Subcutaneous abdominal adipose tissue (tissue), 5 donors: Measurements from ENCODE around the gene CPA4.
"Not testable (repeated sequence)": the region's sequence is repeated elsewhere in the genome, so short reads cannot be mapped to it uniquely, and the experiment has no call there.

Experiments used
- H3K27ac ChIP-seq: one replicate; pipeline ENCODE4 v1.7.0; 2013; ENCODE audit warnings: low read depth, mild to moderate bottlenecking, inconsistent platforms, low read length, moderate library complexity
- H3K27me3 ChIP-seq, 5 donors: one replicate each; pipeline ENCODE4 v1.7.0; 2013; ENCODE audit warnings: low read length in 5 of 5, inconsistent platforms in 1 of 5; ENCODE audit not compliant: control insufficient read depth in 5 of 5, insufficient read depth in 4 of 5
- H3K36me3 ChIP-seq, 5 donors: one replicate each; pipeline ENCODE4 v1.7.0; 2013; ENCODE audit warnings: low read length in 5 of 5; ENCODE audit not compliant: control insufficient read depth in 5 of 5, insufficient read depth in 5 of 5
- H3K4me1 ChIP-seq, 5 donors: one replicate each; pipeline ENCODE4 v1.7.0; 2013; ENCODE audit warnings: low read length in 5 of 5, mild to moderate bottlenecking in 3 of 5, moderate library complexity in 1 of 5; ENCODE audit not compliant: control insufficient read depth in 5 of 5, insufficient read depth in 5 of 5
- H3K4me3 ChIP-seq, 5 donors: one replicate each; pipeline ENCODE4 v1.7.0; 2013; ENCODE audit warnings: low read length in 5 of 5, low read depth in 1 of 5
- H3K9ac ChIP-seq, 5 donors: one replicate each; pipeline ENCODE4 v1.7.0; 2013; ENCODE audit warnings: low read length in 5 of 5, mild to moderate bottlenecking in 4 of 5, moderate library complexity in 3 of 5
- H3K9me3 ChIP-seq, 5 donors: one replicate each; pipeline ENCODE4 v1.7.0; 2013; ENCODE audit warnings: low read length in 5 of 5; ENCODE audit not compliant: control insufficient read depth in 5 of 5
- donor health status: healthy.
- donor health status: healthy.
- donor health status: healthy.
- donor health status: healthy.
- donor health status: healthy.

CPA4 gene, protein sequence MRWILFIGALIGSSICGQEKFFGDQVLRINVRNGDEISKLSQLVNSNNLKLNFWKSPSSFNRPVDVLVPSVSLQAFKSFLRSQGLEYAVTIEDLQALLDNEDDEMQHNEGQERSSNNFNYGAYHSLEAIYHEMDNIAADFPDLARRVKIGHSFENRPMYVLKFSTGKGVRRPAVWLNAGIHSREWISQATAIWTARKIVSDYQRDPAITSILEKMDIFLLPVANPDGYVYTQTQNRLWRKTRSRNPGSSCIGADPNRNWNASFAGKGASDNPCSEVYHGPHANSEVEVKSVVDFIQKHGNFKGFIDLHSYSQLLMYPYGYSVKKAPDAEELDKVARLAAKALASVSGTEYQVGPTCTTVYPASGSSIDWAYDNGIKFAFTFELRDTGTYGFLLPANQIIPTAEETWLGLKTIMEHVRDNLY

DNA sequence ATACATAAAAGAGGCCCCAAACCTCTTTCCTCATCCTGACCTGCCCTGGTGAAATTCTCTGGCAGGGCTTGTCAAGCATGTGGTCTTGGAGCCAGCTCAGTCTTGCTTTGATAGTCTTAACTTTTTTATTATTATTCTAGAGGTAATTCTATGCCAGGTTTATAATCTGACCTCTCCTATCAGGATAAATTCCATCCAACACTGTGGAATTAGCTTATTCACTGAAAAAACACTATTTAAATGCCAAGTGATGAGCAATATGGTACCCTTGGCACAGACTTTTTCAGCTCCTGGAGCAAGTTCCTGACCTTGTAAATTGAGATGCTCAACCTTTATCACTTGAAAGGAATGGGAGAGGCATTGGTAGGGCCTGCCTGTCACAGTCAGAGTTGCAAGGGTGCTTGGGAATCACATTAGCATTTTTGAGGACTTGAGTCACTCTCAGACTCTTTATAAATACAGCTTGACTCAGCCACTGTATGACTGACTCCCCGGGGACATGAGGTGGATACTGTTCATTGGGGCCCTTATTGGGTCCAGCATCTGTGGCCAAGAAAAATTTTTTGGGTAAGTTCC, at the start of gene CPA4:
TSS of gene CPA4 (plus strand) at position 480 of the 576 bp plus-strand sequence. CDS start at position 500, 20 bp downstream.
- Histone ChIP-seq H3K27me3 (no peaks in the 10 kb centered on the region), H3K9me3 (no peaks in the 10 kb centered on the region), H3K27ac (peak within 1 kb of the TSS; percentile 57), H3K9ac (no peak within 1 kb of the TSS), H3K4me1 (peaks cover 0 to 15% (median 8%) of the 10 kb centered on the region in 5 donors), H3K4me3 (no peak within 1 kb of the TSS), H3K36me3 (no peaks in the 10 kb centered on the region)

DNA sequence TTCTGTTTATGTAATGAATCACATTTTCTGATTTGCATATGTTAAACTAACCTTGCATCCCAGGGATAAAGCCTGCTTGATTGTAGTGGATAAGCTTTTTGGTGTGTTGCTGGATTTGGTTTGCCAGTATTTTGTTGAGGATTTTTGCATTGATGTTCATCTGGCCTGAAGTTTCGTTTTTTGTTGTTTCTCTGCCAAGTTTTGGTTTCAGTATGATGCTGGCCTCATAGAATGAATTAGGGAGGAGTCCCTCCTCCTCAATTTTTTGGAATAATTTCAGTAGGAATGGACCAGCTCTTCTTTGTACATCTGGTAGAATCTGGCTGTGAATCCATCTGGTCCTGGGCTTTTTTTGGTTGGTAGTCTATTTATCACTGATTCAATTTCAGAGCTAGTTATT, 49.5 kb upstream of the CPA4 start:
- H3K9ac ChIP-seq, H3K4me1 ChIP-seq, H3K27ac ChIP-seq, H3K9me3 ChIP-seq, H3K36me3 ChIP-seq, H3K27me3 ChIP-seq, H3K4me3 ChIP-seq: not testable (repeated sequence)

DNA sequence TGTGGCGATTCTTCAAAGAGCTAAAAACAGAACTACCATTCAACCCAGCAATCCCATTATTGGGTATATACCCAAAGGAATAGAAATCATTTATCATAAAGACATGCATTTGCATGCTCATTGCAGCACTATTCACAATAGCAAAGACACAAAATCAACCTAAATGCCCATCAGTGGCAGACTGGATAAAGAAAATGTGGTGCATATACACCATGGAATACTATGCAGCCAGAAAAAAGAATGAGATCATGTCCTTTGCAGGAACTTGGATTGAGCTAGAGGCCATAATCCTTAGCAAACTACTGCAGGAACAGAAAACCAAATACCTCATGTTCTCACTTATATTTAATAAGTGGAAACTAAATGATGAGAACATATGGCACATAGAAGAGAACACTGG, 46.5 kb upstream of the CPA4 start:
- H3K4me1 ChIP-seq, H3K9ac ChIP-seq, H3K36me3 ChIP-seq, H3K9me3 ChIP-seq, H3K4me3 ChIP-seq, H3K27ac ChIP-seq, H3K27me3 ChIP-seq: not testable (repeated sequence)

DNA sequence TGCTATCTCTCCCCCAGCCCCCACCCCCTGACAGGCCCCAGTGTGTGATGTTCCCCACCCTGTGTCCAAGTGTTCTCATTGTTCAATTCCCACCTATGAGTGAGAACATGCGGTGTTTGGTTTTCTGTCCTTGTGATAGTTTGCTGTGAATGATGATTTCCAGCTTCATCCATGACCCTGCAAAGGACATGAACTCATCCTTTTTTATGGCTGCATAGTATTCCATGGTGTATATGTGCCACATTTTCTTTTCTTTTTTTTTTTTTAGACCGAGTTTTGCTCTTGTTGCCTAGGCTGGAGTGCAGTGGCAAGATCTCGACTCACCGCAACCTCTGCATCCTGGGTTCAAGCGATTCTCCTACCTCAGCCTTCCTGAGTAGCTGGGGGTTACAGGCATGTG, 44.1 kb upstream of the CPA4 start:
- H3K9ac ChIP-seq, H3K36me3 ChIP-seq, H3K9me3 ChIP-seq, H3K4me3 ChIP-seq, H3K27me3 ChIP-seq, H3K4me1 ChIP-seq, H3K27ac ChIP-seq: not testable (repeated sequence)

DNA sequence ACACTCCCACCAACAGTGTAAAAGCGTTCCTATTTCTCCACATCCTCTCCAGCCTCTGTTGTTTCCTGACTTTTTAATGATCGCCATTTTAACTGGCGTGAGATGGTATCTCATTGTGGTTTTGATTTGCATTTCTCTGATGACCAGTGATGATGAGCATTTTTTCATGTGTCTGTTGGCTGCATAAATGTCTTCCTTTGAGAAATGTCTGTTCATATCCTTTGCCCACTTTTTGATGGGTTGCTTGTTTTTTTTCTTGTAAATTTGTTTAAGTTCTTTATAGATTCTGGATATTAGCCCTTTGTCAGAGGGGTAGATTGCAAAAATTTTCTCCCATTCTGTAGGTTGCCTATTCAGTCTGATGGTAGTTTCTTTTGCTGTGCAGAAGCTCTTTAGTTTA, 43.3 kb upstream of the CPA4 start:
- H3K4me3 ChIP-seq, H3K36me3 ChIP-seq, H3K27ac ChIP-seq, H3K27me3 ChIP-seq, H3K4me1 ChIP-seq, H3K9ac ChIP-seq, H3K9me3 ChIP-seq: not testable (repeated sequence)

DNA sequence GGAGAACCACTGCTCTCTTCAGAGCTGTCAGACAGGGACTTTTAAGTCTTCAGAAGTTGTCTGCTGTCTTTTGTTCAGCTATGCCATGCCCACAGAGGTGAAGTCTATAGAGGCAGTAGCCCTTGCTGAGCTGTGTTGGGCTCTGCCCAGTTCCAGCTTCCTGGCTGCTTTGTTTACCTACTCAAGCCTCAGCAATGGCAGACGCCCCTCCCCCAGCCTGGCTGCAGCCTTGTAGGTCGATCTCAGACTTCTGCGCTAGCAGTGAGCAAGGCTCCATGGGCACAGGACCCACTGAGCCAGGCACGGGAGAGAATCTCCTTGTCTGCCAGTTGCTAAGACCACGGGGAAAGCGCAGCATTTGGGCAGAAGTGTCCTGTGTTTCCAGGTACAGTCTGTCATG, 38.4 kb upstream of the CPA4 start:
- Histone ChIP-seq H3K4me1 (no peaks in the 10 kb centered on the region), H3K36me3 (no peaks in the 10 kb centered on the region), H3K4me3 (no peak overlapping the region), H3K9me3 (peaks cover 3 to 26% (median 21%) of the 10 kb centered on the region in 5 donors), H3K9ac (no peak overlapping the region), H3K27me3 (no peaks in the 10 kb centered on the region), H3K27ac (no peak overlapping the region)

DNA sequence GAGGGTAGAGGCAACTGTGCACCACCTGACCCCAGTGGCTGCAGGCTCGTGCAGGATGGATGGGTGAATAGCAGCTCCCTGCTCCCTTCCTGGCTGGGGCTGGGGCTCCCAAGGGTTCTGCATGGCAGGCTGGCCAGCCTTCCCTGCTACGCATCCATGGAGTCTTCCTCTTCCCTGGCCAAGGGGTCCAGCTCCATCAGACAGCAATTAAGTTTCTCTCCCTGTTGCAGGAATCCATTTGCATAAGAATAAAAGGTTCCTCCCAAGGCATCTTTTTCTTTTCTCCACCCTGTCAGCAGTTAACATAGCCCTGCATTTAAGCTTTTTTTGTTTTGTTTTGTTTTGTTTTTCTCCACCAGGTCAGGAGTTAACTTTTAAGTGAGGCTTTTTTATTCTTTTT, 36.3 kb upstream of the CPA4 start:
- peaks cover 8 to 42% (median 30%) of the 10 kb centered on the region in 5 donors for H3K9me3 ChIP-seq
- H3K27me3 ChIP-seq: no peaks in the 10 kb centered on the region
- H3K4me3 ChIP-seq: no peak overlapping the region
- H3K27ac ChIP-seq: no peak overlapping the region
- no peak overlapping the region for H3K9ac ChIP-seq
- H3K36me3 ChIP-seq: no peaks in the 10 kb centered on the region
- H3K4me1 ChIP-seq: peaks cover 0 to 2% (median 0%) of the 10 kb centered on the region in 5 donors

DNA sequence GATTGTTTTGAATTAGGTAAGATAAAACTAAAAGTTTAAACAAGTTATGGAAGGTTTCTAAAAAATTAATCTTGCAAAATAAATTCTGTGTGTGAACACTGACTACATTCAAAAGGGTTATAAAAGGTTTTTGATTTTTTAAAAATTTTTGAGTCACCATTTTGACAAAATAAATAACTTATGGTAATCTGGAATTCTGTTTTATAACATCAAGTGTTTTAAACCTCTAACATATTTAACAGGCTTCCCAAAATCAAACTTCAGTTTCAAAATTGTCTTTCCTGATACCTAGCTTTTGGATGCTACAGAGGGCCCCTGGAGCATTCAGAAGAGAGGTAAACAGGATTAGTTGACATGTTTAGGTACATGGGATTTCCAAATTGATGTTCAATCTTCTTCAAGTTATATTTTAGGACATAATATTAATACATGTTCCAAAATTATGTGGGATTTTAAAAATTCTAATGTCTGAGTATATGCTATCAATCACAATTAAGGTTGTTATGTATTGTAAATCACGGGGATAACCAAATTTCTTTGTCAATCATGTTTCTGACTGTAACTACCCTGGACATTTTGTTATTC, 34.4 kb upstream of the CPA4 start:
- Histone ChIP-seq H3K36me3 (no peaks in the 10 kb centered on the region), H3K9ac (no peak overlapping the region), H3K4me3 (no peak overlapping the region), H3K27me3 (no peaks in the 10 kb centered on the region), H3K9me3 (peaks cover 8 to 42% (median 30%) of the 10 kb centered on the region in 5 donors), H3K27ac (no peak overlapping the region), H3K4me1 (peaks cover 4 to 15% (median 10%) of the 10 kb centered on the region in 5 donors)

DNA sequence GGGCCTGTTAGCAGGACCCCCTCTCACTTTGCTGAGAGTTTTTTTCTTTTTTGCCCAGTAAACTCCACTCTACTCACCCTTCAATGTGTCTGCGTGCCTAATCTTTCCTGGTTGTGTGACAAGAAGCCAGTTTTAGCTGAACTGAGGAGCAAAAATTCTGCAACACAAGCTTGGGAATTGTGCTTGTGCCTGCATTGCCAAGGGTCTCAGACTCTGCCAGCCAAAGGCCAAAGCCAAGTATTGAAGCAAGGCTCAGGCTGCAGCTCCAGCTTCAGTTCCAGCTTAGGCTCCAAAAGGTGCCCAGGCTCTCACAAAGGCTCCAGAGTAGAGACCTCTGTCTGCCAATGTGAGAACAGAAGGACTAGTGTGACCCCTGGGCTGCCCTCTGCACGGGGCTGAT, 30.5 kb upstream of the CPA4 start:
- Histone ChIP-seq H3K9ac (no peak overlapping the region), H3K36me3 (no peaks in the 10 kb centered on the region), H3K27ac (no peak overlapping the region), H3K4me3 (no peak overlapping the region), H3K9me3 (peaks cover 5 to 27% (median 18%) of the 10 kb centered on the region in 5 donors), H3K27me3 (no peaks in the 10 kb centered on the region), H3K4me1 (peaks cover 6 to 15% (median 10%) of the 10 kb centered on the region in 5 donors)

DNA sequence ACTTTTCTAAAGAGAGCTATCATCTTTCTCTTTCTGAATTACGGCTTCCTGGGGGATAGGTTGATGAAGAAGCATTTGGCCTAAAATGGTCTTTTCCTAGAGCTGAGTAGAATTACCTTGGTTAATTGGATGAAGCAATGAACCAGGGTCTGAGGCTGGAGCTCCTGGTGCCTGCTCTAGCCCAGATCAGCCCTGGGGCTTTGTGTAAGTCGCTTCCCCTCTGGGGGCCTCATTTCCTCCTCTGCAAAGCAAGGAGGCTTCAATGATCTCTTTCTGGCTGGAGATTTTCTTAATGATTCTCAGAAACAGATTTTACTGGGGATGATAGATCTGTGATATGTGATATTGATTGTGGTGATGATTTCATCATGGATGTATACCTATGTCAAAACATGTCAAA, 29.8 kb upstream of the CPA4 start:
- no peaks in the 10 kb centered on the region for H3K27me3 ChIP-seq
- no peak overlapping the region for H3K4me3 ChIP-seq
- peaks cover under 1 to 23% (median 14%) of the 10 kb centered on the region in 5 donors for H3K9me3 ChIP-seq
- H3K9ac ChIP-seq: no peak overlapping the region
- peaks cover 6 to 15% (median 10%) of the 10 kb centered on the region in 5 donors for H3K4me1 ChIP-seq
- H3K27ac ChIP-seq: no peak overlapping the region
- no peaks in the 10 kb centered on the region for H3K36me3 ChIP-seq
